ENCODE results near the gene DIAPH2.

Gene DIAPH2

DNA sequence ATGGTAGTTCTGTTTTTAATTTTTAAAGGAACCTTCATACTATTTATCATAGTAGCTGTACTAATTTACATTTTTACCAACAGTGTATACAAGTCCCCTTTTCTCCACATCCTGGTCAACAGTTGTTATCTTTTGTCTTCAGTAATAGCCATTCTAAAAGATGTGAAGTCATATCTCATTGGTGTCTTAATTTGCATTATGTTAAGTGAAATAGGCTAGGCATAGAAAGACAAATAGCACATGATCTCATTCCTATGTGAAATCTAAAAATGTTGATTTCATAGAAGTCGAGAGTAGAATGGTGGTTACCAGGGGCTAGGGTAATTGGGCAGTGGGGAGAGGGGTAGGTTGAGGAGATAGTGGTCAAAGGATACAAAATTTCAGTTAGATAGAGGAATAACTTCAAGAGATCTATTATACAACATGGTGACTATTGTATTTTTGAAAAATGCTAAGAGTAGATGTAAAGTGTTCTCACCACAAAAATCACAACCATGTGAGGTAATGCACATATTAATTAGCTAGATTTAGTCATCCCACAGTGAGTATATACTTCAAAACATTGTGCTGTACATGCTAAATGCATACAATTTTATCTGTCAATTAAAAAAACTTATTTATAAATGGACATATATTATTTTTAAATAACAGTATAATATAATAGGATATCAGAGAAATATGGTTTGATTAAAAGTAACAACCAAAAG, 58.9 kb downstream of the DIAPH2 start:
- Histone ChIP-seq H3K4me1 (no peaks in the 10 kb centered on the region), H4K20me1 (peaks cover 9% of the 10 kb centered on the region; the same call in 1 of the 2 replicates), H3K27ac (no peak overlapping the region), H3K27me3 (peaks cover 82% of the 10 kb centered on the region), H3K4me2 (no peak overlapping the region), H3K9ac (no peak overlapping the region), H3K9me3 (no peaks in the 10 kb centered on the region), H3K36me3 (peaks cover 8% of the 10 kb centered on the region), H3K4me3 (no peak overlapping the region)
- no peak for TF ChIP-seq Cebpa-rat (IDR thresholded peaks at IDR 0.05)

DNA sequence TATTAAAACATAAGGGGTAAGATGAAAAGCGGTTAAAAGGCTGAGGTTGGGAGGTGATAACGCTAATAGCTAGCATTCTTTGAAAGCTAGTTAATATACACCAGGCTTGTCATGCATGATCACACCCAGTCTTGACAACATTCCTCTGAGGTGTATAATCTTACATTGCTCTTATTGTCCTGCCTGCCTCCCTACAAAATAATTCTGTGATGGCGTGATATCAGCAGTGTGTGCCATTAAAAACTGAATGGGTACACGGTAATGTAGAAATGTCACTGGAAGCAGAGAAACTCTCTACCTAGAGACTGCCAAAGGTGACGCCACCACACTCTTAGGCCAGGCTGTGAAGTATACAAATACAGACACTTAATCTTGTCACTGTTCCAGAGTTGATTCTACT, 68.1 kb downstream of the DIAPH2 start:
- Histone ChIP-seq H3K27me3 (peaks cover 61% of the 10 kb centered on the region), H3K4me3 (no peak overlapping the region), H3K9ac (no peak overlapping the region), H3K27ac (no peak overlapping the region), H3K4me1 (no peaks in the 10 kb centered on the region), H4K20me1 (no peaks in the 10 kb centered on the region), H3K36me3 (no peaks in the 10 kb centered on the region), H3K4me2 (no peak overlapping the region), H3K9me3 (no peaks in the 10 kb centered on the region; the same call in 1 of the 2 replicates)
- TF ChIP-seq Cebpa-rat (IDR thresholded peaks at IDR 0.05), result no peak

DNA sequence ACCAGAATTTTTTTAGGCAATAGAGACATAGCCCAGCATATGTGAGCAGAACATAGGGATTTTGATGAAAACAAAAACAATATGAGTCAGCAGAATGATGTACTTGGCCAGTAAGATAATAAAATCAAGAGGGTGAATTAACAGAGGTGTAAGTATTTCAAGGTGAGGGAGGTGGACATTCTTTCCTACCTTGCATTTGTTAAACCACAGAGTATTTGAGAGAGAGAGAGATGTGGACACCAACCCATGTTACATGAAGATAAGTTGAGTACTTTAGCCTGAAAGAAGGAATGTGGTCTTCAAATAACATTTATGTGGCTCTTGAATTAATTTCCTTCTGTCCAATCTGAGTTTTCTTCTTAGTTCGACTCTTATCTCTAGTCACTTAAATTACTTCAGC, 68.6 kb downstream of the DIAPH2 start:
- no peak overlapping the region for H3K27ac ChIP-seq
- H3K4me2 ChIP-seq, result no peak overlapping the region
- no peaks in the 10 kb centered on the region; the same call in 1 of the 2 replicates for H3K9me3 ChIP-seq
- H3K36me3 ChIP-seq, result no peaks in the 10 kb centered on the region
- H3K4me1 ChIP-seq, result no peaks in the 10 kb centered on the region
- H4K20me1 ChIP-seq, result no peaks in the 10 kb centered on the region
- no peak for TF ChIP-seq Cebpa-rat (IDR thresholded peaks at IDR 0.05)
- H3K4me3 ChIP-seq, result no peak overlapping the region
- no peak overlapping the region for H3K9ac ChIP-seq
- H3K27me3 ChIP-seq, result peaks cover 61% of the 10 kb centered on the region

DNA sequence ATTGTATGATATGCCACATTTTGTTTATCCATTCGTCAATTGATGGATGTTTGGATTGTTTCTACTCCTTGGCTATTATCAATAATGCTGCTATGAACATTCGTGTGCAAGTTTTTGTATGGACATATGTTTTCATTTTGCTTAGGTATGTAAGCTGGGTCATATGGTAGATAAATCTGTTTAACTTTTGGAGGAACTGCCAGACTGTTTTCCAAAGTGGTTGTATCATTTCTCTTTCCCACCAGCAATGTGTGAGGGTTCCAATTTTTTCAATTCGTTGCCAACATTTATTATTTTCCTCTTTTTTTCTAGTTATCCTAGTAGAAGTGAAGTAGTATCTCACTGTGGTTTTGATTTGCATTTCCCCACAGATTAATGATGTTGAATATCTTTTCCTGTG, 71.8 kb downstream of the DIAPH2 start:
- Histone ChIP-seq H3K9me3 (no peaks in the 10 kb centered on the region; the same call in 1 of the 2 replicates), H3K27me3 (peaks cover 65% of the 10 kb centered on the region), H3K4me2 (no peak overlapping the region), H4K20me1 (no peaks in the 10 kb centered on the region), H3K36me3 (no peaks in the 10 kb centered on the region), H3K4me3 (no peak overlapping the region), H3K9ac (no peak overlapping the region), H3K4me1 (no peaks in the 10 kb centered on the region), H3K27ac (no peak overlapping the region)
- TF ChIP-seq Cebpa-rat (IDR thresholded peaks at IDR 0.05), result no peak

DNA sequence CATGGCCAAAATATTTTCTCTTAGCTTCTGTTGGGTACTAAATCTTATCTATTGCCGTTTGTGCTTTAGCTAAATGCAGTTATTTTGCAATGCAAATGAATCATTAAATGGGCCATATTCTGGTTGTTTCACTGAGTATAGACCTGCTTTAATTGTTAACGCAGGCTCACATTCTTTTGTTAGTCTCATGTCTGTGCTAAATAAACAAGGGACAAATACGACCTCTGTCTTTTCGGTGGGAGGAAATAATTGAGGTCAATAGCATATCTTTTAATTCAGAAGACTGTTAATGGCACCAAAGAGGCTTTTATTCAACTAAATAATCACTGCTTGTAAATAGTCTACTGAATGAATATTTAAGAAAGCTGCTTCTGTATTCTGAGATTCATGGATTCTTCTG, 76.9 kb downstream of the DIAPH2 start:
- Histone ChIP-seq H3K4me1 (no peaks in the 10 kb centered on the region), H4K20me1 (peaks cover 6% of the 10 kb centered on the region; the same call in 1 of the 2 replicates), H3K9ac (no peak overlapping the region), H3K4me2 (no peak overlapping the region), H3K27ac (no peak overlapping the region), H3K27me3 (peaks cover 86% of the 10 kb centered on the region), H3K4me3 (no peak overlapping the region), H3K9me3 (no peaks in the 10 kb centered on the region), H3K36me3 (no peaks in the 10 kb centered on the region)
- no peak for TF ChIP-seq Cebpa-rat (IDR thresholded peaks at IDR 0.05)

DNA sequence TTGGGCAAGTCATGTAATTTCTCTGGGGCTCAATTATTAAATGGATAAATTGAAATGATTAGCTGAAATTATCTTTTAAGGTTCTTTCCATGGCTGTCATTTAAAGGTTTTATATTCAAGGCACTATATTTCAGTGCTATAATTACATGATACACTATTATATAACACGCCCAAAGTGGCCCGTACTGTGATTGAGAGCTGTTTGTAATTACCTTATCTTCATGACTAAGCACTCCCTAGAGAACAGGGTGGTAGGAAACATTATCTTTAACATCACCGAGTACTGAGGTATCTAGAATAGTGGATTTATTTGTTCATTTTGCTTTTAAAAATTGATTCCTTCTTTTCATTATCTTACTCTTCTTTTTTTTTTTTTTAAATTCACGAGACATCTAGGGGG, 79.0 kb downstream of the DIAPH2 start:
- Histone ChIP-seq H3K36me3 (no peaks in the 10 kb centered on the region), H3K9me3 (no peaks in the 10 kb centered on the region)
- no peak for TF ChIP-seq Cebpa-rat (IDR thresholded peaks at IDR 0.05)

DNA sequence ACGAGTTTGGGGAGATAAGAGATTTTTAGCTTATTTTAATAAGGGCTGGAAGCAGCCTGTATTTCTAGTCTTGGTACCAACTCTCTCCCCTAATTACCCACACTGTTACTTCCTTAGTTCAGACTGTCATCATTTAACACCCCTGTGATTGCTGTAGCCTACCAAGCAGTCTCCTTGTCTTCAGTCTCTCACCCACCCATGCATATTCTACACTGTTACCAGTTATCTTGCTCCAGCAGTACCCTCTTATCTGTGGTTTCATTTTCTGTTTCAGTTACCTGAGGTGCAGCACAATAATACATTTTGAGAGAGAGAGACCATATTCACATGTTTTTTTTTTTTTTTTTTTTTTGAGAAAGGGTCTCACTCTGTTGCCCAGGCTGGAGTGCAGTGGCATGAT, 80.2 kb downstream of the DIAPH2 start:
- Histone ChIP-seq H3K4me1 (no peaks in the 10 kb centered on the region), H3K27me3 (peaks cover 89% of the 10 kb centered on the region), H4K20me1 (peaks cover 24% of the 10 kb centered on the region; the same call in 1 of the 2 replicates), H3K9ac (no peak overlapping the region), H3K36me3 (no peaks in the 10 kb centered on the region), H3K9me3 (no peaks in the 10 kb centered on the region), H3K4me2 (no peak overlapping the region), H3K4me3 (no peak overlapping the region), H3K27ac (no peak overlapping the region)
- TF ChIP-seq Cebpa-rat (IDR thresholded peaks at IDR 0.05), result no peak

More for the DNA sequence above, 79.0 kb downstream of the DIAPH2 start:
- Histone ChIP-seq H4K20me1 (peaks cover 18% of the 10 kb centered on the region; the same call in 1 of the 2 replicates), H3K4me3 (no peak overlapping the region), H3K4me1 (no peaks in the 10 kb centered on the region), H3K9ac (no peak overlapping the region), H3K27ac (no peak overlapping the region), H3K27me3 (peaks cover 82% of the 10 kb centered on the region), H3K4me2 (no peak overlapping the region)

DNA sequence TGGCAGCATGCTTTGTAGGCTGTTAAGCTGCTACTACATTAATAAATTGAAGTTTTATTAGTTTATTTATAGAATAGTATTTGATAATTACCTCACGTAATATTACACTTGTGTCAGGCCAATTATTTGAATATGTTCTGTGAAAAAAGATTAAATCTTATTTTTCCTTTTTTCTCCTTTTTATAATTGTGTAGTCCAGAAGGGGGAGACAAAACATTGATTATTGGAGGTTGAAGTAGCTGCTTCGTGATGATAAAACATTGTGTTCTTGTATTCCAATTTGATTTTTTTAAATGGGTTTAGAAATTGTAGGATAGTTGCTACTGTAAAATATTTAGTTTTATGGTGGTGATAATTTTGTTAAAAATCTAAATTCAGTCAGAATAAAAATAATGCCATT, 85.7 kb downstream of the DIAPH2 start:
- Histone ChIP-seq H3K9me3 (no peaks in the 10 kb centered on the region), H3K27me3 (peaks cover 76% of the 10 kb centered on the region), H3K4me1 (no peaks in the 10 kb centered on the region), H3K9ac (no peak overlapping the region), H3K27ac (no peak overlapping the region), H3K36me3 (no peaks in the 10 kb centered on the region), H4K20me1 (peaks cover 24% of the 10 kb centered on the region; the same call in 1 of the 2 replicates), H3K4me2 (no peak overlapping the region), H3K4me3 (no peak overlapping the region)
- TF ChIP-seq Cebpa-rat (IDR thresholded peaks at IDR 0.05), result no peak

DNA sequence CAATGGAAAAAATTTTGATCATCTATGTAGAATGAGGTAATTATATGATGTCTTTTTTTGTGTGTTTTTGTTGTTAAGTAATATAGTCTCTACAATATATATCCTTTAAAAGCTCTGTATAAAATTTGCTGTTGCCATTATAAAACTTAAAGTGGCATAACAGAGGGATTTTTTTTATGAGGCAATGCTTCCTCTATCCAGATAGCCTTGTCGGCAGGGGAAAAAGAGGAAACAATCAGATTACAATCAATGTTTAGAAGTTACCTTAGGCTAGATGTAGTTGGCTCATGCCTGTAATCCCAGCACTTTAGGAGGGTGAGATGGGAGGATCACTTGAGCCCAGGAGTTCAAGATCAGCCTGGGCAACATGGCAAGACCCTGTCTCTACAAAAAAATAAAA, 86.8 kb downstream of the DIAPH2 start:
- Histone ChIP-seq H3K4me2 (no peak overlapping the region), H4K20me1 (peaks cover 19% of the 10 kb centered on the region; the same call in 1 of the 2 replicates), H3K9ac (no peak overlapping the region), H3K4me3 (no peak overlapping the region), H3K27ac (no peak overlapping the region), H3K36me3 (no peaks in the 10 kb centered on the region), H3K27me3 (peaks cover 73% of the 10 kb centered on the region), H3K4me1 (no peaks in the 10 kb centered on the region), H3K9me3 (no peaks in the 10 kb centered on the region)
- TF ChIP-seq Cebpa-rat (IDR thresholded peaks at IDR 0.05), result no peak

DNA sequence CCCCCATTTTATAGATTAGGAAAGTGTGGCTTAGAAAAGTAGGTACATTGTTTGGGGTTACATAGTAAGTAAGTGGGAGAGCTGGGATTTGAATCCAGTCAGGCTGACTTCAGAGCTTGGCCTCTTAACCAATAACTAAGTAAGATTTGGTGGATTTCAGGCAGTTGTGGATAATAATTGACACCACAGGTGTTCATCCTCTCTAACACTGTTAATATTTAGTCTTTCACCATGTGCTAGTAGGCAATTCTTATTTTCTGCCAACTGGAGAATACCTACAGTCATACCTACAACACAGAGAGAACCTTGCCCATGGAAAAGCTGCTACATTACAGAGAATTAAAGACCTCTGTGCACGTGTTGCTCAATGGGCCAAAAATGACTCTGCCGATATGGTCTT, 89.5 kb downstream of the DIAPH2 start:
- no peak overlapping the region for H3K4me3 ChIP-seq
- no peak for TF ChIP-seq Cebpa-rat (IDR thresholded peaks at IDR 0.05)
- no peak overlapping the region for H3K4me2 ChIP-seq
- no peaks in the 10 kb centered on the region for H3K4me1 ChIP-seq
- H3K27me3 ChIP-seq, result peaks cover 55% of the 10 kb centered on the region
- no peaks in the 10 kb centered on the region for H3K36me3 ChIP-seq
- no peaks in the 10 kb centered on the region for H3K9me3 ChIP-seq
- 0 out of 2 replicates have a peak, but pooled peaks cover 2% of the 10 kb centered on the region for H4K20me1 ChIP-seq
- H3K9ac ChIP-seq, result no peak overlapping the region
- H3K27ac ChIP-seq, result no peak overlapping the region

Data from BLaER1 (cell line).